HUES48 (cell line): ENCODE results near the gene RABGAP1L.
A peak's percentile ranks its signal among the peaks of the same experiment; 100 is the strongest.
"Not testable (repeated sequence)": the region's sequence is repeated elsewhere in the genome, so short reads cannot be mapped to it uniquely, and the experiment has no call there.

Experiments used
- H3K27ac ChIP-seq: one replicate; pipeline ENCODE4 v1.7.0; 2013; ENCODE audit warnings: low read depth, low read length, inconsistent platforms
- H3K27me3 ChIP-seq: 2 replicates; pipeline ENCODE4 v1.6.1; 2013; ENCODE audit warnings: mild to moderate bottlenecking, low read length; ENCODE audit not compliant: control insufficient read depth, insufficient read depth
- H3K36me3 ChIP-seq: 2 replicates; pipeline ENCODE4 v1.6.1; 2013; ENCODE audit warnings: low read length; ENCODE audit not compliant: control insufficient read depth, insufficient read depth
- H3K4me1 ChIP-seq: 2 replicates; pipeline ENCODE4 v1.6.1; 2013; ENCODE audit warnings: mild to moderate bottlenecking, low read length; ENCODE audit not compliant: control insufficient read depth, insufficient read depth
- H3K4me3 ChIP-seq: 2 replicates; pipeline ENCODE4 v1.5.1; 2013; ENCODE audit warnings: mild to moderate bottlenecking, low read depth, low read length
- H3K9ac ChIP-seq: 2 replicates; pipeline ENCODE4 v1.6.1; 2013; ENCODE audit warnings: mild to moderate bottlenecking, low read depth, low read length, moderate library complexity
- H3K9me3 ChIP-seq: 2 replicates; pipeline ENCODE4 v1.6.1; 2013; ENCODE audit warnings: low read length; ENCODE audit not compliant: control insufficient read depth, insufficient read depth

RABGAP1L gene

GRCh38 chr1:174874331-174875053, 715.2 kb downstream of the RABGAP1L start:
- H3K4me1 ChIP-seq, result peaks cover 38% of the 10 kb centered on the region
- H3K27me3 ChIP-seq, result no peaks in the 10 kb centered on the region
- H3K4me3 ChIP-seq, result peak overlapping the region; percentile 76
- no peaks in the 10 kb centered on the region for H3K9me3 ChIP-seq
- H3K36me3 ChIP-seq, result peaks cover 27% of the 10 kb centered on the region
- peak overlapping the region; percentile 76 for H3K9ac ChIP-seq
- peak overlapping the region; percentile 96 for H3K27ac ChIP-seq

GRCh38 chr1:174875306-174875705, 716.0 kb downstream of the RABGAP1L start:
- H3K4me1 ChIP-seq, result peaks cover 38% of the 10 kb centered on the region
- peaks cover 35% of the 10 kb centered on the region for H3K36me3 ChIP-seq
- H3K9me3 ChIP-seq, result no peaks in the 10 kb centered on the region
- peak overlapping the region; percentile 96 for H3K27ac ChIP-seq
- H3K9ac ChIP-seq, result peak overlapping the region; percentile 76
- peak overlapping the region; percentile 76 for H3K4me3 ChIP-seq
- no peaks in the 10 kb centered on the region for H3K27me3 ChIP-seq

- H3K9ac ChIP-seq, result peak overlapping the region; percentile 76; the same call in 1 of the 2 replicates
- H3K4me3 ChIP-seq, result peak overlapping the region; percentile 76
- peaks cover 24% of the 10 kb centered on the region for H3K4me1 ChIP-seq
- no peaks in the 10 kb centered on the region for H3K27me3 ChIP-seq
- H3K9me3 ChIP-seq, result no peaks in the 10 kb centered on the region
- H3K36me3 ChIP-seq, result peaks cover 54% of the 10 kb centered on the region
- H3K27ac ChIP-seq, result peak overlapping the region; percentile 96
These were observed 717.9 kb downstream of the RABGAP1L start for GRCh38 chr1:174877208-174877673.

- Histone ChIP-seq H3K9me3 (no peaks in the 10 kb centered on the region), H3K27ac (no peak overlapping the region), H3K27me3 (no peaks in the 10 kb centered on the region), H3K4me3 (no peak overlapping the region), H3K36me3 (peaks cover 84% of the 10 kb centered on the region), H3K9ac (no peak overlapping the region), H3K4me1 (peaks cover 17% of the 10 kb centered on the region)
These were observed 720.9 kb downstream of the RABGAP1L start for GRCh38 chr1:174880171-174880570.

GRCh38 chr1:174883409-174883808, 724.1 kb downstream of the RABGAP1L start:
- peaks cover 97% of the 10 kb centered on the region for H3K36me3 ChIP-seq
- no peak overlapping the region for H3K4me3 ChIP-seq
- no peak overlapping the region for H3K9ac ChIP-seq
- no peak overlapping the region for H3K27ac ChIP-seq
- no peaks in the 10 kb centered on the region for H3K27me3 ChIP-seq
- H3K9me3 ChIP-seq, result no peaks in the 10 kb centered on the region
- H3K4me1 ChIP-seq, result peaks cover 6% of the 10 kb centered on the region

- Histone ChIP-seq H3K27ac (no peak overlapping the region), H3K27me3 (no peaks in the 10 kb centered on the region), H3K4me3 (no peak overlapping the region), H3K36me3 (peaks cover 97% of the 10 kb centered on the region), H3K4me1 (peaks cover 6% of the 10 kb centered on the region), H3K9ac (no peak overlapping the region), H3K9me3 (no peaks in the 10 kb centered on the region)
These were observed 724.7 kb downstream of the RABGAP1L start for GRCh38 chr1:174884038-174884437.

- Histone ChIP-seq H3K36me3 (peaks cover 97% of the 10 kb centered on the region), H3K9ac (no peak overlapping the region), H3K4me1 (peaks cover 6% of the 10 kb centered on the region), H3K4me3 (no peak overlapping the region), H3K9me3 (no peaks in the 10 kb centered on the region), H3K27ac (no peak overlapping the region), H3K27me3 (no peaks in the 10 kb centered on the region)
These were observed 725.2 kb downstream of the RABGAP1L start for GRCh38 chr1:174884566-174884965.

- peaks cover 95% of the 10 kb centered on the region for H3K36me3 ChIP-seq
- no peak overlapping the region for H3K9ac ChIP-seq
- no peaks in the 10 kb centered on the region for H3K4me1 ChIP-seq
- H3K27me3 ChIP-seq, result no peaks in the 10 kb centered on the region
- no peaks in the 10 kb centered on the region for H3K9me3 ChIP-seq
- H3K27ac ChIP-seq, result no peak overlapping the region
- H3K4me3 ChIP-seq, result no peak overlapping the region
These were observed 730.7 kb downstream of the RABGAP1L start for GRCh38 chr1:174890024-174890423.

- no peaks in the 10 kb centered on the region for H3K27me3 ChIP-seq
- H3K9me3 ChIP-seq, result no peaks in the 10 kb centered on the region
- H3K4me3 ChIP-seq, result no peak overlapping the region
- H3K27ac ChIP-seq, result no peak overlapping the region
- peaks cover 82% of the 10 kb centered on the region for H3K36me3 ChIP-seq
- no peaks in the 10 kb centered on the region for H3K4me1 ChIP-seq
- H3K9ac ChIP-seq, result no peak overlapping the region
These were observed 732.7 kb downstream of the RABGAP1L start for GRCh38 chr1:174892016-174892415.

GRCh38 chr1:174894117-174894762, 734.9 kb downstream of the RABGAP1L start:
- no peak overlapping the region for H3K9ac ChIP-seq
- peaks cover 10% of the 10 kb centered on the region for H3K4me1 ChIP-seq
- peaks cover 79% of the 10 kb centered on the region for H3K36me3 ChIP-seq
- no peak overlapping the region for H3K4me3 ChIP-seq
- no peaks in the 10 kb centered on the region for H3K9me3 ChIP-seq
- no peaks in the 10 kb centered on the region for H3K27me3 ChIP-seq
- H3K27ac ChIP-seq, result no peak overlapping the region

GRCh38 chr1:174895610-174896009, 736.3 kb downstream of the RABGAP1L start:
- Histone ChIP-seq H3K36me3 (peaks cover 78% of the 10 kb centered on the region), H3K4me1 (peaks cover 22% of the 10 kb centered on the region)
- not testable (repeated sequence) for H3K27ac ChIP-seq, H3K4me3 ChIP-seq, H3K27me3 ChIP-seq, H3K9me3 ChIP-seq, H3K9ac ChIP-seq
